ENCODE data around the gene TTLL11.

Gene TTLL11

DNA sequence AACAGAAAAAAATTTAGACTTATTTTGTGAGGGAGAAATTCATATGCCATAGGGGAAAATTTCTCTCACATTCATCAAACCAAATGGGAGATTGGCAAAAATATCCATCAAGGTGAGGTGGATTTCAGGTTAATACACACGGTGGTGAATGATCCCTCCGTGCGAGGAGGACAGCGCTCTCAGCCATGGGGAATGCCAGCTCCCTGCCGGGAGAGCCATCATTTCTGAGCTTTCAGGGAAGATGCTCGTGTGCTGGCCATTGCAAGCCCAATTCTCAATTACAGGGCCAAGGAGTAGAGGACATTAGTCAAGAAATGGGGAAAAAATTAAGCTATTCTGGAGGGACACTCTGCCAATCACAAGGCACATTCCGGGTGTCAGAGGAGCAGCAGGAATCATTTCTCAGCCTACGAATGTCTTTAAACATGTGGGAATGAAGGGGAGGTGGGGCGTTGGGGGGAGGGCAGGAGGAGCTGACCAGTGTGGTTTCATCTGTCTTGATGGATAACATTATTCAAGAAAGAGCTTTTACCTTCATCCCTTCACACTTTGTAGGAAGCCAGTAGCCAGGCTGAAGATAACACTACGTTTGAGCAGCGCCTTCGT lies 276.2 kb downstream of the TTLL11 start:
- H3K4me3 ChIP-seq (ENCODE audit: low read length): no peak overlapping the region
- H3K9me2 ChIP-seq (replicated peaks; ENCODE audit: control insufficient read depth, low read length): no peaks in the 10 kb centered on the region
- H3F3A ChIP-seq (ENCODE audit: control insufficient read depth, insufficient read depth): no peaks in the 10 kb centered on the region
- TF ChIP-seq, protein P1, sequence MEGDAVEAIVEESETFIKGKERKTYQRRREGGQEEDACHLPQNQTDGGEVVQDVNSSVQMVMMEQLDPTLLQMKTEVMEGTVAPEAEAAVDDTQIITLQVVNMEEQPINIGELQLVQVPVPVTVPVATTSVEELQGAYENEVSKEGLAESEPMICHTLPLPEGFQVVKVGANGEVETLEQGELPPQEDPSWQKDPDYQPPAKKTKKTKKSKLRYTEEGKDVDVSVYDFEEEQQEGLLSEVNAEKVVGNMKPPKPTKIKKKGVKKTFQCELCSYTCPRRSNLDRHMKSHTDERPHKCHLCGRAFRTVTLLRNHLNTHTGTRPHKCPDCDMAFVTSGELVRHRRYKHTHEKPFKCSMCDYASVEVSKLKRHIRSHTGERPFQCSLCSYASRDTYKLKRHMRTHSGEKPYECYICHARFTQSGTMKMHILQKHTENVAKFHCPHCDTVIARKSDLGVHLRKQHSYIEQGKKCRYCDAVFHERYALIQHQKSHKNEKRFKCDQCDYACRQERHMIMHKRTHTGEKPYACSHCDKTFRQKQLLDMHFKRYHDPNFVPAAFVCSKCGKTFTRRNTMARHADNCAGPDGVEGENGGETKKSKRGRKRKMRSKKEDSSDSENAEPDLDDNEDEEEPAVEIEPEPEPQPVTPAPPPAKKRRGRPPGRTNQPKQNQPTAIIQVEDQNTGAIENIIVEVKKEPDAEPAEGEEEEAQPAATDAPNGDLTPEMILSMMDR (IDR thresholded peaks at IDR 0.05; ENCODE audit: low read depth, low read length, poor library complexity, severe bottlenecking): no peak
- no peak for TF ChIP-seq EZH2phosphoT487 (IDR thresholded peaks at IDR 0.05; ENCODE audit: borderline replicate concordance, low read length)
- no peaks in the 10 kb centered on the region for H3K36me3 ChIP-seq (ENCODE audit: control insufficient read depth, low read length)
- no peaks in the 10 kb centered on the region for H4K20me1 ChIP-seq (ENCODE audit: control insufficient read depth, insufficient read depth, low read depth, low read length)
- H3K9me3 ChIP-seq (ENCODE audit: control insufficient read depth, insufficient read depth, low read length): no peaks in the 10 kb centered on the region
- no peak overlapping the region for H3K27ac ChIP-seq (ENCODE audit: low read depth, low read length)
- H3K79me2 ChIP-seq (ENCODE audit: control insufficient read depth, low read length): no peaks in the 10 kb centered on the region
- no peak overlapping the region for H3K4me2 ChIP-seq (ENCODE audit: low read length)
- H3K27me3 ChIP-seq (ENCODE audit: control insufficient read depth, low read length): no peaks in the 10 kb centered on the region
- peaks cover 14% of the 10 kb centered on the region for H3K4me1 ChIP-seq (ENCODE audit: control insufficient read depth, low read length)

DNA sequence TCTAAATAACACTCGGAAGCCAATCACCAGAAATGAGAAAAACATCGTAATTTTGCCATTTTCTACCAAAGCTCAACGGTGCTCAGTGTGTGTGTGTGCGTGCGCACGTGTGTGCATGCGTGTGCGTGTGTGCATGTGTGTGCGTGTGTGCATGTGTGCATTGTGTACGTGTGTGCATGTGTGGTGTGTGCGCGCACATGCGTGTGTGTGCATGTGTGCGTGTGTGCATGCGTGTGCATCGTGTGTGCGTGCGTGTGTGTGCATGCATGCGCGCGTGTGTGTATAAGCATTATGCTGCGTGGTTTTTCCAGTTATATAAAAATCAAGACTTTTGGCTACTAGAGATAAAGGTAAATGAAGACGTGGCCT lies 276.7 kb downstream of the TTLL11 start:
- Histone ChIP-seq H3K79me2 (ENCODE audit: control insufficient read depth, low read length) (no peaks in the 10 kb centered on the region), H3F3A (ENCODE audit: control insufficient read depth, insufficient read depth) (no peaks in the 10 kb centered on the region), H3K27ac (ENCODE audit: low read depth, low read length) (no peak overlapping the region), H3K27me3 (ENCODE audit: control insufficient read depth, low read length) (no peaks in the 10 kb centered on the region), H4K20me1 (ENCODE audit: control insufficient read depth, insufficient read depth, low read depth, low read length) (no peaks in the 10 kb centered on the region), H3K4me3 (ENCODE audit: low read length) (no peak overlapping the region), H3K36me3 (ENCODE audit: control insufficient read depth, low read length) (no peaks in the 10 kb centered on the region), H3K9me2 (replicated peaks; ENCODE audit: control insufficient read depth, low read length) (no peaks in the 10 kb centered on the region), H3K9me3 (ENCODE audit: control insufficient read depth, insufficient read depth, low read length) (no peaks in the 10 kb centered on the region), H3K4me2 (ENCODE audit: low read length) (no peak overlapping the region), H3K4me1 (ENCODE audit: control insufficient read depth, low read length) (peaks cover 11% of the 10 kb centered on the region)
- TF ChIP-seq EZH2phosphoT487 (IDR thresholded peaks at IDR 0.05; ENCODE audit: borderline replicate concordance, low read length): no peak
- TF ChIP-seq, protein P1 (IDR thresholded peaks at IDR 0.05; ENCODE audit: low read depth, low read length, poor library complexity, severe bottlenecking): no peak

DNA sequence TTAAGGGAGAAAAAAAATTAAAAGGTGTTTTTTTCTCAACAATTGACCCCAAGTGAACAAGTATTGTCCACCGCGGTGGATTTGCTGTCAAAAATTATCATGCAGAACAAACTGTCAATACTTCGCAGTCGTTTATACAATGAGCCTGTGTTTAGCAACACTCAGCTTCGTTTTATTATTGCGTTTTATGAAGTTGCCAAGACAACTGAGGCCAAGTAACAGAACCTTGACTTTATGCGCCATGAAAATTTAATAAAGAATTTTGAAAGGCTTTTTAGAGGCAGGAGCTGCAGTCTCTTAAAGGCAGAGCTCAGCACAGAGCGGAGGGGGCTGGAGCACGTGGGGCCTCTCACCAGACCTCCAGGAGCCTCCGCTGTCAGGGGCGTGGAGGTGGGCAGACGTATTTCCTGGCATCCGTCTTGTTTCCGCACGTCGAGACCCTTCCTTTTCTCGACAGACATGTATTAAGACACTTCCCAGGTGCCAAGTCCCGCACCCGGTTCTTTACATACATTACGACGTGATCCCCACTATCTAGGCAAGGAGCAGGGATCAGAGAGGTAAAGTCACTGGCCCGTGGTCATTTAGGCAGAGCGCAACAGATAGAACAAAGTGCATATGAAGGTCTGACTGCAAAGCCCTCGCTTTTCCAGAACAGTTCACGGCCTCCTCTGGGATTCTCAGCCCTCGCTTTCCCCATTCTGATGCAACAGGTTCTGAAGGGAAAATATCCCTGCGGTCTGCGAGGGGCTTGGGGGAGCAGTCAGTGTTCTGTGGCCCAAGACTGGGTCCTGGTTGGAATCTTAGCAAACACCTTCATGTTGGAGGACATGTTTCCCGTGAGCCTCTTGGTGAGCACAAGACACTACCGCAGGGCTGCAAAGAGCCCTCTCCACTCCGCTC lies 277.3 kb downstream of the TTLL11 start:
- Histone ChIP-seq H3K9me3 (ENCODE audit: control insufficient read depth, insufficient read depth, low read length) (no peaks in the 10 kb centered on the region), H3K27me3 (ENCODE audit: control insufficient read depth, low read length) (no peaks in the 10 kb centered on the region), H4K20me1 (ENCODE audit: control insufficient read depth, insufficient read depth, low read depth, low read length) (no peaks in the 10 kb centered on the region), H3K4me3 (ENCODE audit: low read length) (no peak overlapping the region), H3K9me2 (replicated peaks; ENCODE audit: control insufficient read depth, low read length) (no peaks in the 10 kb centered on the region), H3K4me1 (ENCODE audit: control insufficient read depth, low read length) (peaks cover 11% of the 10 kb centered on the region), H3K27ac (ENCODE audit: low read depth, low read length) (no peak overlapping the region), H3F3A (ENCODE audit: control insufficient read depth, insufficient read depth) (no peaks in the 10 kb centered on the region), H3K79me2 (ENCODE audit: control insufficient read depth, low read length) (no peaks in the 10 kb centered on the region), H3K4me2 (ENCODE audit: low read length) (no peak overlapping the region), H3K36me3 (ENCODE audit: control insufficient read depth, low read length) (no peaks in the 10 kb centered on the region)
- TF ChIP-seq, protein P1 (IDR thresholded peaks at IDR 0.05; ENCODE audit: low read depth, low read length, poor library complexity, severe bottlenecking): no peak
- no peak for TF ChIP-seq EZH2phosphoT487 (IDR thresholded peaks at IDR 0.05; ENCODE audit: borderline replicate concordance, low read length)

Measured in DOHH2 (cell line).